HEK293 (cell line): ENCODE measurements around the gene SAE1.

Experiments used
- CTCF ChIA-PET: fragments of 350-600 bp; formaldehyde crosslinking; extraction: SDS; loops from one replicate; lab custom pipeline; 2021; ENCODE audit warnings: antibody characterized with exemption; lab: Yijun Ruan, JAX
- POLR2A ChIA-PET: fragments of 300-600 bp; formaldehyde crosslinking; extraction: SDS; loops from one replicate; lab custom pipeline; 2020; ENCODE audit warnings: antibody characterized with exemption, inconsistent platforms; lab: Yijun Ruan, JAX
- H3K27ac ChIP-seq: fragments of 200-500 bp; sonication (Bioruptor generic); 2 replicates; pipeline ENCODE4 v1.5.1; 2014; ENCODE audit warnings: low read depth, low read length, control low read depth, inconsistent platforms; ENCODE audit errors: extremely low read depth
- H3K36me3 ChIP-seq, 2 experiments: fragments of 200-500 bp in 1 of 2; sonication (Bioruptor generic) in 1 of 2; 1 replicate in 1 of 2; 2 replicates in 1 of 2; pipeline ENCODE4 v1.5.1; 2014 to 2017; ENCODE audit warnings: inconsistent platforms in 2 of 2, low read length in 2 of 2; ENCODE audit not compliant: control insufficient read depth in 2 of 2, insufficient read depth in 1 of 2
- H3K4me1 ChIP-seq: fragments of 200-500 bp; sonication (Bioruptor generic); 2 replicates; pipeline ENCODE4 v1.5.1; 2014; ENCODE audit warnings: mild to moderate bottlenecking, low read length, inconsistent platforms; ENCODE audit not compliant: control insufficient read depth, insufficient read depth
- H3K4me3 ChIP-seq: 2 replicates; pipeline ENCODE4 v1.5.1; 2011; ENCODE audit warnings: low read depth, mild to moderate bottlenecking, control low read depth, low read length, moderate library complexity
- H3K9me3 ChIP-seq: fragments of 200-500 bp; sonication (Bioruptor generic); 2 replicates; pipeline ENCODE4 v1.5.1; 2014; ENCODE audit warnings: low read depth, low read length, inconsistent platforms; ENCODE audit not compliant: control insufficient read depth, insufficient read depth
- FEZF1 ChIP-seq: fragments of 450-650 bp; formaldehyde crosslinking; IDR thresholded peaks from 2 replicates; pipeline ENCODE4 v1.5.1; 2016; ENCODE audit warnings: missing biosample characterization, missing genetic modification characterization
- GFI1B ChIP-seq: fragments of 450-650 bp; formaldehyde crosslinking; IDR thresholded peaks from 2 replicates; pipeline ENCODE4 v1.5.1; 2016; ENCODE audit warnings: missing biosample characterization, missing genetic modification characterization
- HOXA7 ChIP-seq: sonication (generic); formaldehyde crosslinking; IDR thresholded peaks from 2 replicates; pipeline ENCODE4 v1.8.1; 2022; ENCODE audit warnings: missing genetic modification reagents, borderline replicate concordance
- KLF1 ChIP-seq: fragments of 450-650 bp; formaldehyde crosslinking; IDR thresholded peaks from 2 replicates; pipeline ENCODE4 v1.5.1; 2016; ENCODE audit warnings: missing biosample characterization, missing genetic modification characterization
- SALL2 ChIP-seq: fragments of 450-650 bp; formaldehyde crosslinking; IDR thresholded peaks from 2 replicates; pipeline ENCODE4 v1.5.0; 2017; ENCODE audit warnings: missing biosample characterization, mild to moderate bottlenecking, missing genetic modification characterization, borderline replicate concordance
- SP7 ChIP-seq: fragments of 450-650 bp; formaldehyde crosslinking; IDR thresholded peaks from 2 replicates; pipeline ENCODE4 v1.5.1; 2016; ENCODE audit warnings: missing biosample characterization, missing genetic modification characterization
- WT1 ChIP-seq: fragments of 450-650 bp; formaldehyde crosslinking; IDR thresholded peaks from 2 replicates; pipeline ENCODE4 v1.5.1; 2016; ENCODE audit warnings: missing biosample characterization, missing genetic modification characterization
- YY1 ChIP-seq: fragments of 450-650 bp; formaldehyde crosslinking; IDR thresholded peaks from 2 replicates; pipeline ENCODE4 v1.5.1; 2018; ENCODE audit warnings: missing biosample characterization, missing genetic modification characterization
- ZBTB20 ChIP-seq: fragments of 450-650 bp; formaldehyde crosslinking; IDR thresholded peaks from 2 replicates; pipeline ENCODE4 v1.5.1; 2016; ENCODE audit warnings: missing biosample characterization, missing genetic modification characterization
- ZFP41 ChIP-seq: fragments of 450-650 bp; formaldehyde crosslinking; IDR thresholded peaks from 2 replicates; pipeline ENCODE4 v1.5.1; 2016; ENCODE audit warnings: missing biosample characterization, missing genetic modification characterization, borderline replicate concordance
- ZIC2 ChIP-seq: fragments of 450-650 bp; formaldehyde crosslinking; IDR thresholded peaks from 2 replicates; pipeline ENCODE4 v1.5.1; 2016; ENCODE audit warnings: missing biosample characterization, missing genetic modification characterization
- ZNF146 ChIP-seq: fragments of 450-650 bp; formaldehyde crosslinking; IDR thresholded peaks from 2 replicates; pipeline ENCODE4 v1.5.1; 2016; ENCODE audit warnings: missing biosample characterization, missing genetic modification characterization
- ZNF169 ChIP-seq: fragments of 450-650 bp; formaldehyde crosslinking; IDR thresholded peaks from 2 replicates; pipeline ENCODE4 v1.5.1; 2016; ENCODE audit warnings: missing biosample characterization, missing genetic modification characterization
- ZNF266 ChIP-seq: fragments of 450-650 bp; formaldehyde crosslinking; IDR thresholded peaks from 2 replicates; pipeline ENCODE4 v1.5.1; 2016; ENCODE audit warnings: missing biosample characterization, missing genetic modification characterization, low read depth
- ZNF335 ChIP-seq: fragments of 450-650 bp; formaldehyde crosslinking; conservative IDR thresholded peaks from 2 replicates; pipeline ENCODE4 v1.5.1; 2016; ENCODE audit warnings: missing biosample characterization, missing genetic modification characterization
- ZNF658 ChIP-seq: fragments of 450-650 bp; formaldehyde crosslinking; IDR thresholded peaks from 2 replicates; pipeline ENCODE4; 2016; ENCODE audit warnings: missing biosample characterization, missing genetic modification characterization
- ZNF664 ChIP-seq: fragments of 450-650 bp; formaldehyde crosslinking; IDR thresholded peaks from 2 replicates; pipeline ENCODE4 v1.5.1; 2016; ENCODE audit warnings: missing biosample characterization, missing genetic modification characterization
- ZNF76 ChIP-seq: fragments of 450-650 bp; formaldehyde crosslinking; IDR thresholded peaks from 2 replicates; pipeline ENCODE4; 2016; ENCODE audit warnings: low read depth, missing biosample characterization, missing genetic modification characterization, borderline replicate concordance
- ZNF777 ChIP-seq: fragments of 450-650 bp; formaldehyde crosslinking; IDR thresholded peaks from 2 replicates; pipeline ENCODE4 v1.5.1; 2017; ENCODE audit warnings: missing biosample characterization, missing genetic modification characterization, borderline replicate concordance
- TF ChIP-seq, protein P1 (sequence below): fragments of 450-650 bp; formaldehyde crosslinking; IDR thresholded peaks from 2 replicates; pipeline ENCODE4 v1.5.1; 2016; ENCODE audit warnings: missing biosample characterization, missing genetic modification characterization
- TF ChIP-seq, protein P2 (sequence below): fragments of 450-650 bp; formaldehyde crosslinking; IDR thresholded peaks from 2 replicates; pipeline ENCODE4 v1.5.1; 2016; ENCODE audit warnings: missing biosample characterization, missing genetic modification characterization
- TF ChIP-seq, protein P3 (sequence below): fragments of 450-650 bp; formaldehyde crosslinking; optimal IDR thresholded peaks from 2 replicates; pipeline ENCODE3; 2016; ENCODE audit warnings: missing biosample characterization, mild to moderate bottlenecking, missing genetic modification characterization
- TF ChIP-seq, protein P4 (sequence below): fragments of 450-650 bp; IDR thresholded peaks from 2 replicates; pipeline ENCODE4 v1.5.1; 2018; ENCODE audit warnings: missing biosample characterization, missing genetic modification characterization

Gene SAE1

DNA sequence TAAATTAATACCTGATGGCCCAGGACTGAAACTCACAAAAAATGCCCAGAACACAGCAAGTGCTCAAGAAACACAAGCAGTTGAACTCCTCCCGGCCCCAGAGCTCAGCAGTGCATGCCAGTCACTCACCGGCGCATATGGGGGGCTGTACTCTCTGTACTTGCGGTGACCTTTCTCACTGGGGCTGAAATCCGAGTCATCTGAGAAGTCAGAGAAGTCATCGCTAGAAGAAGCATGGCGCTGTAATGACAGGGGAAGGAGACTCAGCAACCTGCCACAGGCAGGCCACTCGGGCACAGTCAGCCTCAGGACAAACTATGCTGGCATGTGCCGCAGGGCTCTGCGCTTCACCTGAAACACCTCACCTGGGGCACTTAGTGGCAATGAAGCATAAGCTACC, 36.8 kb upstream of the SAE1 start:
- CTCF ChIA-PET: interaction anchor here (0.5 to 1.0 kb wide), 4 partner anchors 10 to 220 kb away, joined by 3 to 4 read pairs (median 3); partner anchors contain the start of gene ZC3H4
- no peak overlapping the region for H3K4me3 ChIP-seq
- POLR2A ChIA-PET: no interaction called here
- no peaks in the 10 kb centered on the region for H3K4me1 ChIP-seq
- TF ChIP-seq ZNF664 (tag by site-specific recombination): peak; percentile 31; the same call in 1 of the 2 replicates
- TF ChIP-seq YY1 (tag by site-specific recombination): no peak
- H3K9me3 ChIP-seq: no peaks in the 10 kb centered on the region
- H3K36me3 ChIP-seq: peaks cover 48 to 85% of the 10 kb centered on the region in 2 experiments
- H3K27ac ChIP-seq: peak overlapping the region; percentile 46; the same call in 1 of the 2 replicates

DNA sequence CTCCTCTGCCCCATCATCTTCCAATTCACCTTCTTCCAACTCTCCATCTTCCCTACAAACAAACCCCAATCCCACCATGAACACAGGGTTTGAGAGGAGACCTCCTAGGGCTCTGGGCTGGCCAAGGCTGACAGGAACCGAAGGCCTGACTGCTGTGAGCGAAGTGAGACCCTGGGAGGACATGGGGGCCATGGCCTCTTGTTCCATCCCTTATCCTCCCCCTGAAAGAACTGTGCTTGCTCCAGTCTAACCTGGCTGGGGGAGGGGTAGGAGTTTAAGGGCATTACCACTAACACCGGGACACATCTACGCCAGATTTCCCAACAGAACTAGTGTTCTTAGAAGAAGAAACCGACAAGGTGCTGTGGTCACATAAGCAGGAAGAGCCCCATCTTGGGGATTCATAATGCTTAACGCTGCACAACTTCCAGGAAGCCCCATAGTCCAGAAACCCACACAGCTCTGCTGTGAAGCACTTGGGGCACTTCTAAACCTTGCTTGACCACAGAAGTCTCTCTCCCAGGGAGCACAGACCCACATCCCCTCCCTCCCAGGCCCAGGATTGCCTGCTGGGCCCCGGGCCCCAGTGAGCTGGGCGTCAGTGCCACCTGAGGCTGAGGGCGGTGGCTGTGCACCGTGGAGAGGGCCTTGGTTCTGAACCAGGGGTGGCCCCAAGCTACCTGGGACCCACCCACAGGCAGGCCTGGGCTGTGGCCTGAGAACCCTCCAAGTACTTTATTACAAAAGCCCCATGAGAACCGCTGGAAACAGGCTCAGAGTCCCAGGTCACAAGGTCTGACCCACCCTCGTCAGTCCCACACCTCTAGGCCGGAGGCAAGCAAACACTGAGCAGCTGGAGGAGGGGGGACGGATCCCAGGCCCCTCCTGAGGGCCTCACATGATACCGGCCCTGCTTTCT, 35.8 kb upstream of the SAE1 start:
- H3K27ac ChIP-seq: peak overlapping the region; percentile 0; the same call in 1 of the 2 replicates
- no peak overlapping the region for H3K4me3 ChIP-seq
- no peak for TF ChIP-seq ZNF777 (tag by site-specific recombination)
- TF ChIP-seq KLF1: peak; percentile 33; the same call in 1 of the 2 replicates
- peak; percentile 33; the same call in 1 of the 2 replicates for TF ChIP-seq ZIC2 (tag by site-specific recombination)
- TF ChIP-seq ZNF146: no peak
- TF ChIP-seq ZNF266: no peak
- TF ChIP-seq, all 188 proteins: peak for 2
- H3K9me3 ChIP-seq: no peaks in the 10 kb centered on the region
- H3K4me1 ChIP-seq: no peaks in the 10 kb centered on the region
- POLR2A ChIA-PET: no interaction called here
- CTCF ChIA-PET: interaction anchor here (0.6 to 1.4 kb wide), 3 partner anchors 18 to 152 kb away, joined by 3 to 5 read pairs (median 3); partner anchors contain the start of gene ZC3H4
- peaks cover 41 to 77% of the 10 kb centered on the region in 2 experiments for H3K36me3 ChIP-seq

DNA sequence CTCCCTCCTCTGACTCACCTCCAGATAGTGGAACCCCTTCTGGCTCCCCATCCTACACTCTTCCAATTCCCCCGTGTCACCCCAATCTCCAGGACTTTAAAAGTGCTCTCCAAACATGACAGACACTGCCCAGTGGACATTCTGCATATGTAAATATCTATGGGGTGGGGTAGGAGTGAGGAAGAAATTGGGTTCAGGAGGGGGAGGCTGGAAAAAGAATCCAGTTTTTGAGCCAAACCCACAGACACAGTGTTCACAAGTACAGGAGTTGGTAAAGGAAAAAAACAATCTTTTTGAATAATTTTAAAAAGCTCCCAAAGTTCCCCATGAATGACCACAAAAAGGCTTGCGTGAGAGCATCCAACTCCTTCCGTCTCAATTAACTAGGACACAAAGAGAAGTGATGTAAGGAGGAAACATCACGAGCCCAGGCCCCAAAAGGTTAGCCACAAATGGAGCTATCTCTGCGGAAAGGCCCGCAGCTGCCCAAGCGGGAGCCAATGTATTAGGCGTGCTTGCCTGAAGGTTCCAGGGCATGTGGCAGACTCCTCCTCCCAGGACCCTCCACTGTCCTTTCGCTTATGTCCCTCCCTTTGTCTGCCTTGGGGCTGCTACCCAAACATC, 35.0 kb upstream of the SAE1 start:
- Histone ChIP-seq H3K9me3 (no peaks in the 10 kb centered on the region), H3K4me1 (no peaks in the 10 kb centered on the region), H3K27ac (no peak overlapping the region; the same call in 1 of the 2 replicates), H3K4me3 (no peak overlapping the region), H3K36me3 (peaks cover 37 to 72% of the 10 kb centered on the region in 2 experiments)
- POLR2A ChIA-PET: no interaction called here
- CTCF ChIA-PET: interaction anchor here (0.6 to 1.4 kb wide), 3 partner anchors 18 to 139 kb away, joined by 3 to 5 read pairs (median 3); partner anchors contain the start of gene ZC3H4
- no peak for TF ChIP-seq ZNF76 (tag by site-specific recombination)
- no peak for TF ChIP-seq FEZF1 (tag by site-specific recombination)
- TF ChIP-seq ZBTB20: no peak
- TF ChIP-seq WT1 (tag by site-specific recombination): no peak
- TF ChIP-seq, protein P1, sequence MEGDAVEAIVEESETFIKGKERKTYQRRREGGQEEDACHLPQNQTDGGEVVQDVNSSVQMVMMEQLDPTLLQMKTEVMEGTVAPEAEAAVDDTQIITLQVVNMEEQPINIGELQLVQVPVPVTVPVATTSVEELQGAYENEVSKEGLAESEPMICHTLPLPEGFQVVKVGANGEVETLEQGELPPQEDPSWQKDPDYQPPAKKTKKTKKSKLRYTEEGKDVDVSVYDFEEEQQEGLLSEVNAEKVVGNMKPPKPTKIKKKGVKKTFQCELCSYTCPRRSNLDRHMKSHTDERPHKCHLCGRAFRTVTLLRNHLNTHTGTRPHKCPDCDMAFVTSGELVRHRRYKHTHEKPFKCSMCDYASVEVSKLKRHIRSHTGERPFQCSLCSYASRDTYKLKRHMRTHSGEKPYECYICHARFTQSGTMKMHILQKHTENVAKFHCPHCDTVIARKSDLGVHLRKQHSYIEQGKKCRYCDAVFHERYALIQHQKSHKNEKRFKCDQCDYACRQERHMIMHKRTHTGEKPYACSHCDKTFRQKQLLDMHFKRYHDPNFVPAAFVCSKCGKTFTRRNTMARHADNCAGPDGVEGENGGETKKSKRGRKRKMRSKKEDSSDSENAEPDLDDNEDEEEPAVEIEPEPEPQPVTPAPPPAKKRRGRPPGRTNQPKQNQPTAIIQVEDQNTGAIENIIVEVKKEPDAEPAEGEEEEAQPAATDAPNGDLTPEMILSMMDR: no peak
- no peak for TF ChIP-seq ZNF658 (tag by site-specific recombination)
- TF ChIP-seq HOXA7: no peak
- TF ChIP-seq, protein P2, sequence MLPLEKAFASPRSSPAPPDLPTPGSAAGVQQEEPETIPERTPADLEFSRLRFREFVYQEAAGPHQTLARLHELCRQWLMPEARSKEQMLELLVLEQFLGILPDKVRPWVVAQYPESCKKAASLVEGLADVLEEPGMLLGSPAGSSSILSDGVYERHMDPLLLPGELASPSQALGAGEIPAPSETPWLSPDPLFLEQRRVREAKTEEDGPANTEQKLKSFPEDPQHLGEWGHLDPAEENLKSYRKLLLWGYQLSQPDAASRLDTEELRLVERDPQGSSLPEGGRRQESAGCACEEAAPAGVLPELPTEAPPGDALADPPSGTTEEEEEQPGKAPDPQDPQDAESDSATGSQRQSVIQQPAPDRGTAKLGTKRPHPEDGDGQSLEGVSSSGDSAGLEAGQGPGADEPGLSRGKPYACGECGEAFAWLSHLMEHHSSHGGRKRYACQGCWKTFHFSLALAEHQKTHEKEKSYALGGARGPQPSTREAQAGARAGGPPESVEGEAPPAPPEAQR (tag by site-specific recombination): no peak
- no peak for TF ChIP-seq ZFP41 (tag by site-specific recombination)
- TF ChIP-seq ZNF335 (tag by site-specific recombination): no peak
- TF ChIP-seq, protein P3, sequence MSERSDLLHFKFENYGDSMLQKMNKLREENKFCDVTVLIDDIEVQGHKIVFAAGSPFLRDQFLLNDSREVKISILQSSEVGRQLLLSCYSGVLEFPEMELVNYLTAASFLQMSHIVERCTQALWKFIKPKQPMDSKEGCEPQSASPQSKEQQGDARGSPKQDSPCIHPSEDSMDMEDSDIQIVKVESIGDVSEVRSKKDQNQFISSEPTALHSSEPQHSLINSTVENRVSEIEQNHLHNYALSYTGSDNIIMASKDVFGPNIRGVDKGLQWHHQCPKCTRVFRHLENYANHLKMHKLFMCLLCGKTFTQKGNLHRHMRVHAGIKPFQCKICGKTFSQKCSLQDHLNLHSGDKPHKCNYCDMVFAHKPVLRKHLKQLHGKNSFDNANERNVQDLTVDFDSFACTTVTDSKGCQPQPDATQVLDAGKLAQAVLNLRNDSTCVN (tag by site-specific recombination): no peak
- TF ChIP-seq, protein P4, sequence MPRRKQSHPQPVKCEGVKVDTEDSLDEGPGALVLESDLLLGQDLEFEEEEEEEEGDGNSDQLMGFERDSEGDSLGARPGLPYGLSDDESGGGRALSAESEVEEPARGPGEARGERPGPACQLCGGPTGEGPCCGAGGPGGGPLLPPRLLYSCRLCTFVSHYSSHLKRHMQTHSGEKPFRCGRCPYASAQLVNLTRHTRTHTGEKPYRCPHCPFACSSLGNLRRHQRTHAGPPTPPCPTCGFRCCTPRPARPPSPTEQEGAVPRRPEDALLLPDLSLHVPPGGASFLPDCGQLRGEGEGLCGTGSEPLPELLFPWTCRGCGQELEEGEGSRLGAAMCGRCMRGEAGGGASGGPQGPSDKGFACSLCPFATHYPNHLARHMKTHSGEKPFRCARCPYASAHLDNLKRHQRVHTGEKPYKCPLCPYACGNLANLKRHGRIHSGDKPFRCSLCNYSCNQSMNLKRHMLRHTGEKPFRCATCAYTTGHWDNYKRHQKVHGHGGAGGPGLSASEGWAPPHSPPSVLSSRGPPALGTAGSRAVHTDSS (tag by site-specific recombination): no peak
- TF ChIP-seq SALL2 (tag by site-specific recombination): no peak
- TF ChIP-seq GFI1B: no peak
- no peak for TF ChIP-seq SP7 (tag by site-specific recombination)
- TF ChIP-seq ZNF169 (tag by site-specific recombination): no peak
